Type B pancreatic cell (in vitro differentiated cells): ENCODE data around the gene AIG1. TPM values are rescaled to one million over a fixed set of nuclear protein-coding genes. Genes with fewer than 3 reads are reported as not detected.

Experiments used
- DNase-seq: peaks from one replicate; pipeline ENCODE4 v3.0.0; 2021; ENCODE audit warnings: mixed read lengths; ENCODE audit not compliant: unreplicated experiment; ENCODE audit errors: extremely low spot score
- H3K27ac Mint-ChIP-seq: 2 replicates; pipeline ENCODE4 v1.8.0; 2021; ENCODE audit warnings: mild to moderate bottlenecking, mixed read lengths
- H3K27me3 Mint-ChIP-seq: 2 replicates; pipeline ENCODE4 v1.8.0; 2021; ENCODE audit warnings: mixed read lengths
- H3K36me3 Mint-ChIP-seq: 2 replicates; pipeline ENCODE4 v1.8.0; 2021; ENCODE audit warnings: mixed read lengths
- H3K4me1 Mint-ChIP-seq: one replicate; pipeline ENCODE4 v1.8.0; 2021; ENCODE audit warnings: mixed read lengths; ENCODE audit not compliant: unreplicated experiment
- H3K4me3 Mint-ChIP-seq: 2 replicates; pipeline ENCODE4 v1.8.0; 2021; ENCODE audit warnings: mild to moderate bottlenecking, mixed read lengths
- H3K9me3 Mint-ChIP-seq: 2 replicates; pipeline ENCODE4 v1.8.0; 2021; ENCODE audit warnings: mixed read lengths
- CTCF ChIP-seq: fragments of 200-600 bp; sonication (generic); conservative IDR thresholded peaks from 2 replicates; pipeline ENCODE4 v1.5.0; 2021; ENCODE audit warnings: antibody characterized with exemption, mild to moderate bottlenecking
- total RNA-seq: library from RNA; stranded (reverse); gene quantifications from 2 replicates; pipeline ENCODE4 v1.2.1, GENCODE V29; 2021; ENCODE audit warnings: low replicate concordance

Gene AIG1
- total RNA-seq, 1 donor from 2014 or later: 34.3 TPM

DNA sequence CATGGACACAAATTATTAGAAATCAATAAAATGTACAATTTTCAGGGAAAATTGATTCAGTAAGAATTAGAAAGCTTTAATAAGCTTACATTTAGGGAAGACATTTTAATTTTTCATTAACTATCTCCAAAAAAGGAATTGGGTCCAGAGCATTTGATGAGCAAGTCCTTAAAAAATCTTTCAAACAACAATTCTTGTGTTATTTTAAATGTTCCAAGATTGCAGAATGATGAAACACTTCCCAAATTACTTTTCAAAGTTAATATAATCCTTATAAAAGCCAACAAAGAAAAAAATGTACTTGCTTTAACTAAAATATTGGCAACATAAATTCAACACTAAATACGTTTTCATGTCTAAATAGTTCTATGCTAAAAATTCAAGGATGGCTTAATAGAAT, 287.8 kb downstream of the AIG1 start:
- Mint-ChIP-seq H3K36me3 (no peaks in the 10 kb centered on the region), H3K27me3 (no peaks in the 10 kb centered on the region), H3K9me3 (no peaks in the 10 kb centered on the region), H3K4me3 (no peak overlapping the region), H3K4me1 (no peaks in the 10 kb centered on the region), H3K27ac (no peak overlapping the region)
- no peak for DNase-seq
- no peak for TF ChIP-seq CTCF

- Mint-ChIP-seq H3K27me3 (no peaks in the 10 kb centered on the region), H3K4me3 (no peak overlapping the region), H3K9me3 (no peaks in the 10 kb centered on the region), H3K4me1 (no peaks in the 10 kb centered on the region), H3K27ac (no peak overlapping the region), H3K36me3 (no peaks in the 10 kb centered on the region)
- TF ChIP-seq CTCF: no peak
- DNase-seq: no peak
Observed at GRCh38 chr6:143349530-143349929, 288.8 kb downstream of the AIG1 start.

DNA sequence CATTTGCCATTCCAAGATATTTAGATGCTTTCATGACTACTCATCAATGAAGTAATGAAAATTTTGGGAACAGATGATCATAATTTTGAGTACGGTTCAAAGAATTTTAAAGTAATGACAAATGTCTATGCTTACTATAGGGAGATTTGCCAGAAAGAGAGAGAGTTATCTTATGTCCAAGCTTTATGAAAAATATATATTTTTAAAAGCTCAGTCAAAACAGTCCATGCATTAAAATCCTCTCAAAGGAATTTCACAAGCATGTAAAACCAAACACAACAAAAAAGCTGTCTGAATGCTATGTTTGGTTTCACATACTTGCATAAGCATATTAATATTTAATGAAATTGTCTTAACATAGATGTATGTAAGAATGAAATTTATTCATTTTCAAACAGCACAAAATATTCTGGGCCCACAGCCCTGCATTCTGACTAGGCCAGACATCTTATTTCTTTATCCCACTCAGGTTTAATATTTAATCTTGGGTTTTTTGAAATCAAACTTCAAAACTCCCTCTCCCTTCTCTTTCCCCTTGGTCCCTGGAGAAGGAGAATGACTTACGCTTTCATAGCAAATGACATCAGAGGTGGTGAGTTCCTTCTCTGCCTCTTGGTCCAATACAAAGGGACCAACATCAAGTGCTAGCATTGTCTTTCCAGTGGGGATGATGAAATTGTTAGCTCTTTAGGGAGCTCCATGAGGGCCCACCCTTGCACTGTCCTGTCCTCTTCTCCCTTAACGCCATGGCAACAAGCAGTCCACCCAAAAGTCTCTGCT, 295.6 kb downstream of the AIG1 start:
- H3K4me3 Mint-ChIP-seq: no peak overlapping the region
- H3K36me3 Mint-ChIP-seq: no peaks in the 10 kb centered on the region
- no peak overlapping the region for H3K27ac Mint-ChIP-seq
- H3K4me1 Mint-ChIP-seq: peaks cover 4% of the 10 kb centered on the region
- H3K9me3 Mint-ChIP-seq: no peaks in the 10 kb centered on the region
- DNase-seq: no peak
- no peak for TF ChIP-seq CTCF
- no peaks in the 10 kb centered on the region for H3K27me3 Mint-ChIP-seq

GRCh38 chr6:143357152-143357551, 296.5 kb downstream of the AIG1 start:
- Mint-ChIP-seq H3K4me1 (peaks cover 4% of the 10 kb centered on the region), H3K36me3 (no peaks in the 10 kb centered on the region), H3K4me3 (no peak overlapping the region), H3K27ac (no peak overlapping the region), H3K9me3 (no peaks in the 10 kb centered on the region), H3K27me3 (no peaks in the 10 kb centered on the region)
- no peak for DNase-seq
- TF ChIP-seq CTCF: no peak

DNA sequence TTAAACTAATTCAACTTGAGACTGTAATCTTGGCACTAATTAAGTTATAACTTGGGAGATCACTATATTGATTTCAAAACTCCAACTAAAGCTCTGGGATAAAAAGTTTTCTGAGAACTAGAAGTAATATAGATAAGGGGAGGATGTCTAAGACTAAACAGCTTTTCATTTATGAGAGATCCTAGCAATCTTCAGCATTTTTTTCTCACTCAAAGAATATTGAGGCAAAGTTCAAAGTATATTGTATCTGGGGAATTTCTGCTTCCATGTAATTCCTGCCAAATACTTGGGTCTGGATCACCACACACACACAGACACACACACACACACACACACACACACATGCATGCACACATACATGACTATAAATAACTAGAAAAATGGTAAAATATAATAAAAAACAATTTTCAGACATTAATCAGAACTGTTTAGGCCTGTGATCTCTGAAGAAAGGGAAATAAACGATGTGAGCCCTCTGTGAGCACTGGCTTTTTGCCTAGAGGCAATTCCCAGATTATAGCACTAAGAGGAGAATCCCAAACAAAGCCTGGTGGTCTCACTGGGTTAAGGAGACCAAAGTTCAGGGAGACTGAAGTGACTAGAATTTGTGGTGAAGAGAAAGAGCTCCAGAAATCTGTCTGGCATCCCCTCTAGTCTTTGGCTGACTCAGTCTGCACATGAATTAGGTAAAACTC, 297.0 kb downstream of the AIG1 start:
- Mint-ChIP-seq H3K36me3 (no peaks in the 10 kb centered on the region), H3K9me3 (no peaks in the 10 kb centered on the region), H3K4me3 (no peak overlapping the region), H3K27me3 (no peaks in the 10 kb centered on the region), H3K4me1 (peaks cover 4% of the 10 kb centered on the region), H3K27ac (no peak overlapping the region)
- no peak for DNase-seq
- TF ChIP-seq CTCF: no peak
